HCT116 (cell line): ENCODE results near the gene NBAS.

Source experiments
- CBX3 ChIP-seq: IDR thresholded peaks from 2 replicates; pipeline ENCODE4 v1.6.1; 2012; ENCODE audit warnings: low read depth
- CTCF ChIP-seq, 3 experiments: fragments of 200-600 bp in 1 of 3; sonication (generic) in 1 of 3; IDR thresholded peaks in 2 of 3; conservative IDR thresholded peaks in 1 of 3; 2 replicates each; pipeline ENCODE4 v1.5.1; 2012 to 2017; ENCODE audit warnings: low read depth in 2 of 3, low read length in 2 of 3, antibody characterized with exemption in 1 of 3, borderline replicate concordance in 1 of 3, control low read depth in 1 of 3, mild to moderate bottlenecking in 1 of 3, mixed read lengths in 1 of 3, mixed run types in 1 of 3, moderate library complexity in 1 of 3; ENCODE audit not compliant: insufficient read depth in 1 of 3
- EGR1 ChIP-seq: IDR thresholded peaks from 2 replicates; pipeline ENCODE4 v1.6.1; 2012; ENCODE audit warnings: low read depth
- EZH2 ChIP-seq: fragments of 200-600 bp; sonication (generic); IDR thresholded peaks from 2 replicates; pipeline ENCODE4 v1.6.1; 2017; ENCODE audit warnings: antibody characterized with exemption, mixed run types
- EZH2phosphoT487 ChIP-seq: fragments of 200-600 bp; IDR thresholded peaks from 2 replicates; pipeline ENCODE4 v1.6.1; 2018; ENCODE audit warnings: antibody characterized with exemption, borderline replicate concordance
- POLR2A ChIP-seq: IDR thresholded peaks from 2 replicates; pipeline ENCODE4 v1.7.0; 2011; ENCODE audit warnings: borderline replicate concordance; ENCODE audit not compliant: insufficient read depth, insufficient read length; ENCODE audit errors: extremely low read depth
- POLR2AphosphoS5 ChIP-seq: IDR thresholded peaks from 2 replicates; pipeline ENCODE4 v1.6.1; 2011; ENCODE audit warnings: mild to moderate bottlenecking, low read depth, low read length, moderate library complexity
- SIN3A ChIP-seq: IDR thresholded peaks from 2 replicates; pipeline ENCODE4 v1.6.1; 2012; ENCODE audit warnings: low read depth
- ZBTB33 ChIP-seq: IDR thresholded peaks from 2 replicates; pipeline ENCODE4 v1.6.1; 2011; ENCODE audit warnings: mild to moderate bottlenecking, low read length, moderate library complexity; ENCODE audit not compliant: insufficient replicate concordance; ENCODE audit errors: extremely low read depth
- ZFX ChIP-seq: fragments of 450-650 bp; IDR thresholded peaks from 2 replicates; pipeline ENCODE4 v1.6.1; 2017
- TF ChIP-seq, protein P1 (sequence below): IDR thresholded peaks from 2 replicates; pipeline ENCODE4 v1.6.1; 2012; ENCODE audit warnings: low read depth

GRCh38 chr2:15399241-15399640, 161.9 kb downstream of the NBAS start:
- TF ChIP-seq, protein P1, sequence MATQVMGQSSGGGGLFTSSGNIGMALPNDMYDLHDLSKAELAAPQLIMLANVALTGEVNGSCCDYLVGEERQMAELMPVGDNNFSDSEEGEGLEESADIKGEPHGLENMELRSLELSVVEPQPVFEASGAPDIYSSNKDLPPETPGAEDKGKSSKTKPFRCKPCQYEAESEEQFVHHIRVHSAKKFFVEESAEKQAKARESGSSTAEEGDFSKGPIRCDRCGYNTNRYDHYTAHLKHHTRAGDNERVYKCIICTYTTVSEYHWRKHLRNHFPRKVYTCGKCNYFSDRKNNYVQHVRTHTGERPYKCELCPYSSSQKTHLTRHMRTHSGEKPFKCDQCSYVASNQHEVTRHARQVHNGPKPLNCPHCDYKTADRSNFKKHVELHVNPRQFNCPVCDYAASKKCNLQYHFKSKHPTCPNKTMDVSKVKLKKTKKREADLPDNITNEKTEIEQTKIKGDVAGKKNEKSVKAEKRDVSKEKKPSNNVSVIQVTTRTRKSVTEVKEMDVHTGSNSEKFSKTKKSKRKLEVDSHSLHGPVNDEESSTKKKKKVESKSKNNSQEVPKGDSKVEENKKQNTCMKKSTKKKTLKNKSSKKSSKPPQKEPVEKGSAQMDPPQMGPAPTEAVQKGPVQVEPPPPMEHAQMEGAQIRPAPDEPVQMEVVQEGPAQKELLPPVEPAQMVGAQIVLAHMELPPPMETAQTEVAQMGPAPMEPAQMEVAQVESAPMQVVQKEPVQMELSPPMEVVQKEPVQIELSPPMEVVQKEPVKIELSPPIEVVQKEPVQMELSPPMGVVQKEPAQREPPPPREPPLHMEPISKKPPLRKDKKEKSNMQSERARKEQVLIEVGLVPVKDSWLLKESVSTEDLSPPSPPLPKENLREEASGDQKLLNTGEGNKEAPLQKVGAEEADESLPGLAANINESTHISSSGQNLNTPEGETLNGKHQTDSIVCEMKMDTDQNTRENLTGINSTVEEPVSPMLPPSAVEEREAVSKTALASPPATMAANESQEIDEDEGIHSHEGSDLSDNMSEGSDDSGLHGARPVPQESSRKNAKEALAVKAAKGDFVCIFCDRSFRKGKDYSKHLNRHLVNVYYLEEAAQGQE: no peak
- TF ChIP-seq CTCF (IDR thresholded peaks at IDR 0.05 in 2 of 3, conservative IDR thresholded peaks at IDR 0.05 in 1 of 3; ENCODE audit: borderline replicate concordance in 1 of 3, insufficient read depth in 1 of 3, low read depth in 2 of 3, low read length in 2 of 3) (no peak), POLR2AphosphoS5 (no peak), CBX3 (no peak), EZH2 (no peak), SIN3A (no peak), ZFX (no peak), POLR2A (no peak), ZBTB33 (no peak), EGR1 (no peak), EZH2phosphoT487 (no peak)
